K562 (cell line): ENCODE results near the gene ANKRD6. TPM values are rescaled to one million over a fixed set of nuclear protein-coding genes. Genes with fewer than 3 reads are reported as not detected.

Experiments used
- ATAC-seq: fragments of 200-7000 bp; cut with Tn5 transposase; 3 replicates; pipeline ENCODE4 v1.9.1; 2020; ENCODE audit warnings: moderate library complexity
- BruUV-seq: library from RNA; stranded (reverse); fragments of 400-500 nt; replicated peaks from 2 replicates; lab custom pipeline; 2021; lab: Mats Ljungman, UMichigan
- CTCF ChIA-PET: fragments of 300-600 bp; formaldehyde crosslinking; extraction: SDS; loops from one replicate; lab custom pipeline; 2021; ENCODE audit warnings: low intra/inter-chr PET ratio; lab: Yijun Ruan, JAX
- POLR2A ChIA-PET: fragments of 300-600, 350-650 bp; sonication (Branson Sonifier 250); formaldehyde crosslinking; extraction: SDS; loops from one replicate; lab custom pipeline; 2021; ENCODE audit warnings: antibody characterized with exemption, inconsistent platforms; lab: Yijun Ruan, JAX
- DNase-seq, 4 experiments: peaks; one replicate each; pipeline versions ENCODE4 v3.0.0 to v3.0.0-alpha.2; 2011 to 2018; ENCODE audit warnings: low spot score in 3 of 4, mixed read lengths in 3 of 4; ENCODE audit errors: extremely low read depth in 1 of 4
- FAIRE-seq: peaks from 2 replicates; lab custom pipeline; 2011; peaks lifted over from hg19 to GRCh38; lab: Jason Lieb, UNC
- H2AFZ ChIP-seq: 2 replicates; pipeline ENCODE4 v1.6.0; 2011; ENCODE audit warnings: low read depth, low read length, control low read depth, inconsistent platforms
- H3K27ac ChIP-seq: fragments of 200-600 bp; 3 replicates; pipeline ENCODE4 v1.8.0; 2011; ENCODE audit warnings: low read depth, mild to moderate bottlenecking, control low read depth, inconsistent platforms, low read length, moderate library complexity, mixed read lengths; ENCODE audit errors: extremely low read depth
- H3K27me3 ChIP-seq, 2 experiments: fragments of 300-600 bp in 1 of 2; 2 replicates in 1 of 2; 3 replicates in 1 of 2; pipeline versions ENCODE4 v1.6.0 to v1.8.0; 2011; ENCODE audit warnings: inconsistent platforms in 2 of 2, low read length in 2 of 2, mild to moderate bottlenecking in 1 of 2, mixed read lengths in 1 of 2, moderate library complexity in 1 of 2; ENCODE audit not compliant: control insufficient read depth in 2 of 2, insufficient read depth in 2 of 2
- H3K36me3 ChIP-seq: fragments of 300-600 bp; 3 replicates; pipeline ENCODE4 v1.8.0; 2011; ENCODE audit warnings: mild to moderate bottlenecking, low read length, inconsistent platforms; ENCODE audit not compliant: control insufficient read depth, insufficient read depth
- H3K4me1 ChIP-seq, 2 experiments: fragments of 200-600 bp in 1 of 2; replicated peaks in 1 of 2; 2 replicates in 1 of 2; 3 replicates in 1 of 2; pipeline versions ENCODE4 v1.5.1 to v1.8.0; 2011; ENCODE audit warnings: inconsistent platforms in 2 of 2, low read length in 2 of 2, mild to moderate bottlenecking in 1 of 2, mixed read lengths in 1 of 2, moderate library complexity in 1 of 2; ENCODE audit not compliant: control insufficient read depth in 2 of 2, insufficient read depth in 2 of 2
- H3K4me2 ChIP-seq: 2 replicates; pipeline ENCODE4 v1.6.1; 2011; ENCODE audit warnings: low read length, control low read depth, inconsistent platforms, mixed read lengths; ENCODE audit not compliant: insufficient read depth
- H3K4me3 ChIP-seq: fragments of 200-600 bp; sonication (generic), shearing (Covaris generic); 2 replicates; pipeline ENCODE4 v1.5.1; 2016; ENCODE audit warnings: control low read depth, inconsistent platforms
- H3K79me2 ChIP-seq: fragments of 200-600 bp; 3 replicates; pipeline ENCODE4 v1.8.0; 2011; ENCODE audit warnings: low read length, inconsistent platforms; ENCODE audit not compliant: control insufficient read depth, insufficient read depth
- H3K9ac ChIP-seq, 2 experiments: 2 replicates each; pipeline versions ENCODE4 v1.6.0 to v1.6.1; 2011; ENCODE audit warnings: low read depth in 2 of 2, low read length in 2 of 2, control low read depth in 1 of 2, inconsistent platforms in 1 of 2, mild to moderate bottlenecking in 1 of 2, mixed read lengths in 1 of 2; ENCODE audit not compliant: insufficient read depth in 1 of 2
- H3K9me1 ChIP-seq: one replicate; pipeline ENCODE4 v1.6.0; 2011; ENCODE audit warnings: inconsistent platforms, mild to moderate bottlenecking, low read length, moderate library complexity; ENCODE audit not compliant: control insufficient read depth, insufficient read depth
- H3K9me3 ChIP-seq: replicated peaks from 2 replicates; pipeline ENCODE4 v1.5.1; 2011; ENCODE audit warnings: low read depth, low read length, inconsistent platforms; ENCODE audit not compliant: control insufficient read depth, insufficient read depth
- H4K20me1 ChIP-seq: replicated peaks from 2 replicates; pipeline ENCODE4 v1.6.1; 2011; ENCODE audit warnings: low read length, inconsistent platforms, mixed read lengths; ENCODE audit not compliant: control insufficient read depth, insufficient read depth
- FOXO4 ChIP-seq: fragments of 450-650 bp; formaldehyde crosslinking; IDR thresholded peaks from 2 replicates; pipeline ENCODE4 v1.4.0; 2020; ENCODE audit warnings: mild to moderate bottlenecking, moderate library complexity
- HBP1 ChIP-seq: fragments of 450-650 bp; formaldehyde crosslinking; IDR thresholded peaks from 2 replicates; pipeline ENCODE4 v1.4.0; 2022; ENCODE audit warnings: missing genetic modification characterization
- HLTF ChIP-seq: fragments of 450-650 bp; IDR thresholded peaks from 2 replicates; pipeline ENCODE4 v1.6.1; 2016
- MYNN ChIP-seq, 2 experiments: sonication (generic); formaldehyde crosslinking in 1 of 2; IDR thresholded peaks; 2 replicates each; pipeline versions ENCODE4 v1.5.0 to v1.6.1; 2016 to 2020; ENCODE audit warnings: antibody characterized with exemption in 1 of 2, missing genetic modification reagents in 1 of 2
- NR3C1 ChIP-seq: sonication (generic); formaldehyde crosslinking; IDR thresholded peaks from 2 replicates; pipeline ENCODE4 v1.8.1; 2022; ENCODE audit warnings: missing genetic modification reagents
- PREB ChIP-seq: sonication (generic); formaldehyde crosslinking; IDR thresholded peaks from 2 replicates; pipeline ENCODE4 v1.8.1; 2023; ENCODE audit warnings: mild to moderate bottlenecking, missing genetic modification reagents
- PURB ChIP-seq: sonication (generic); formaldehyde crosslinking; IDR thresholded peaks from 2 replicates; pipeline ENCODE4 v1.9.0; 2021; ENCODE audit warnings: low read depth, mild to moderate bottlenecking, missing genetic modification reagents
- RBBP5 ChIP-seq: fragments of 200-600 bp; sonication (generic); IDR thresholded peaks from 2 replicates; pipeline ENCODE4 v1.6.1; 2012; ENCODE audit warnings: borderline replicate concordance, mild to moderate bottlenecking, low read length, control low read depth, inconsistent platforms; ENCODE audit not compliant: insufficient read depth, poor library complexity, severe bottlenecking
- RBFOX2 ChIP-seq: fragments of 200-400 bp; formaldehyde crosslinking; IDR thresholded peaks from 2 replicates; pipeline ENCODE4 v1.6.1; 2017; ENCODE audit warnings: low read depth, mild to moderate bottlenecking, low read length, moderate library complexity
- SIN3B ChIP-seq: fragments of 450-650 bp; IDR thresholded peaks from 2 replicates; pipeline ENCODE4 v1.6.1; 2017; ENCODE audit warnings: low read depth, mild to moderate bottlenecking, moderate library complexity
- SIRT6 ChIP-seq: IDR thresholded peaks from one replicate; pipeline ENCODE4 v1.6.1; 2012; ENCODE audit warnings: low read depth, mild to moderate bottlenecking, control low read depth, inconsistent platforms, low read length, moderate library complexity
- SNIP1 ChIP-seq: fragments of 450-650 bp; IDR thresholded peaks from 2 replicates; pipeline ENCODE4 v1.7.1; 2017; ENCODE audit warnings: low read depth, mild to moderate bottlenecking
- SP1 ChIP-seq: sonication (generic); formaldehyde crosslinking; IDR thresholded peaks from 2 replicates; pipeline ENCODE4 v1.8.1; 2022; ENCODE audit warnings: mild to moderate bottlenecking, missing genetic modification reagents
- TAF15 ChIP-seq: fragments of 200-400 bp; formaldehyde crosslinking; IDR thresholded peaks from 2 replicates; pipeline ENCODE4 v1.6.1; 2017; ENCODE audit warnings: mild to moderate bottlenecking, low read depth, low read length, moderate library complexity
- TAF9B ChIP-seq: fragments of 450-650 bp; IDR thresholded peaks from 2 replicates; pipeline ENCODE4 v1.6.1; 2018; ENCODE audit warnings: mild to moderate bottlenecking; ENCODE audit not compliant: partially characterized antibody
- TFAM ChIP-seq: fragments of 250-450 bp; sonication (Bioruptor Pico); conservative IDR thresholded peaks from 2 replicates; pipeline ENCODE4 v1.5.0; 2021; ENCODE audit warnings: mild to moderate bottlenecking, moderate library complexity
- ZNF212 ChIP-seq: fragments of 450-650 bp; formaldehyde crosslinking; IDR thresholded peaks from 2 replicates; pipeline ENCODE4 v1.4.0; 2020; ENCODE audit warnings: mild to moderate bottlenecking
- ZNF280B ChIP-seq: fragments of 250-450 bp; sonication (Bioruptor Pico); IDR thresholded peaks from 2 replicates; pipeline ENCODE4 v1.5.1; 2021; ENCODE audit warnings: mild to moderate bottlenecking
- ZNF785 ChIP-seq: fragments of 250-450 bp; sonication (Bioruptor Pico); IDR thresholded peaks from 2 replicates; pipeline ENCODE4 v1.4.0; 2020; ENCODE audit warnings: mild to moderate bottlenecking
- WGBS: fragments of 100-300 bp; shearing (Covaris generic); methylation state at CpG from one replicate; pipeline ENCODE4 v1.1.6; 2016; ENCODE audit warnings: low coverage, mixed read lengths; ENCODE audit not compliant: insufficient coverage; ENCODE audit errors: missing lambda C conversion rate; 5-methylcytosine and 5-hydroxymethylcytosine counted together
- in situ Hi-C: fragments of 300-500 bp; cut with MboI; formaldehyde crosslinking; loops from 4 replicates; pipeline ENCODE4 v1.15.0; 2018; ENCODE audit warnings: inconsistent platforms, mixed read lengths
- intact Hi-C: fragments of 100-400 bp; cut with micrococcal nuclease; formaldehyde crosslinking; loops from 2 replicates; pipeline ENCODE4 v1.14.2; 2022
- polyA plus RNA-seq, 8 experiments: library from polyadenylated mRNA; depleted of rRNA in 4 of 8; stranded (reverse) in 5 of 8; unstranded in 3 of 8; fragments of >200 nt; fragmentation: Nextera tagmentation in 2 of 8; fragmentation: Illumina TruSeq in 1 of 8; extraction: Ambion mirVana in 2 of 8; extraction: Trizol in 1 of 8; gene quantifications; 2 replicates each; pipeline versions ENCODE4 v1.2.1 to v1.2.3, GENCODE V29; 2011 to 2014; ENCODE audit warnings: inconsistent platforms in 1 of 8, missing spikeins in 1 of 8
- total RNA-seq, 7 experiments: library from RNA; depleted of rRNA in 6 of 7; stranded (reverse); fragments of >200 nt in 6 of 7; fragmentation: Illumina TruSeq in 2 of 7; extraction: Trizol in 2 of 7; gene quantifications; 2 replicates each; pipeline versions ENCODE4 v1.2.1 to v1.2.3, GENCODE V29; 2011 to 2021; ENCODE audit warnings: low replicate concordance in 1 of 7

The ANKRD6 gene
- total and polyA plus RNA-seq, 9 of the 15 experiments (the other 6 are each of a cell fraction or from before 2014, with no cell fraction given): 0.04 to 0.22 (median 0.08) TPM; not detected in 4

- Histone ChIP-seq H3K36me3 (no peaks in the 10 kb centered on the region), H2AFZ (no peak overlapping the region), H3K4me2 (no peak overlapping the region), H4K20me1 (no peaks in the 10 kb centered on the region), H3K4me1 (no peaks in the 10 kb centered on the region), H3K4me3 (no peak overlapping the region), H3K9ac (no peak overlapping the region), H3K9me1 (no peaks in the 10 kb centered on the region), H3K9me3 (no peaks in the 10 kb centered on the region), H3K27ac (no peak overlapping the region), H3K27me3 (peaks cover 2 to 29% of the 10 kb centered on the region in 2 experiments; a peak in 3 of 5 replicates), H3K79me2 (no peaks in the 10 kb centered on the region)
- no TSS peak for BruUV-seq
- CTCF ChIA-PET: no interaction called here
- 4% methylated on average over 3 of the region's 3 CpGs for WGBS
- DNase-seq (no peak), ATAC-seq (no peak), FAIRE-seq (no peak)
- in situ Hi-C loops: no loop called here
- POLR2A ChIA-PET: interaction anchor here (1.5 kb wide), 1 partner anchor 9 kb away, joined by 4 read pairs; no protein-coding TSS in a partner anchor
- no peak for TF ChIP-seq HLTF
- no peak for TF ChIP-seq NR3C1 (CRISPR knock-in tag)
- TF ChIP-seq TFAM (CRISPR knock-in tag): no peak
- TF ChIP-seq ZNF280B (CRISPR knock-in tag): no peak
- TF ChIP-seq TAF9B: no peak
- no peak for TF ChIP-seq ZNF785 (CRISPR knock-in tag)
- TF ChIP-seq FOXO4 (CRISPR knock-in tag): no peak
- no peak for TF ChIP-seq SP1 (CRISPR knock-in tag)
- no peak for TF ChIP-seq MYNN (IDR thresholded peaks at IDR 0.05)
- no peak for TF ChIP-seq MYNN (CRISPR knock-in tag; IDR thresholded peaks at IDR 0.05)
- no peak for TF ChIP-seq HBP1 (CRISPR knock-in tag)
- TF ChIP-seq PURB (CRISPR knock-in tag): no peak
- TF ChIP-seq SNIP1: no peak
- no peak for TF ChIP-seq PREB (CRISPR knock-in tag)
- TF ChIP-seq TAF15: no peak
- no peak for TF ChIP-seq SIN3B
- no peak for TF ChIP-seq RBFOX2
- no peak for TF ChIP-seq RBBP5
- TF ChIP-seq ZNF212 (CRISPR knock-in tag): no peak
- no peak for TF ChIP-seq SIRT6
- intact Hi-C loops: no loop called here
These were observed 52.4 kb downstream of the ANKRD6 start for GRCh38 chr6:89485320-89485719.
